Measurements from ENCODE around the gene CCDC106.

Gene CCDC106

DNA sequence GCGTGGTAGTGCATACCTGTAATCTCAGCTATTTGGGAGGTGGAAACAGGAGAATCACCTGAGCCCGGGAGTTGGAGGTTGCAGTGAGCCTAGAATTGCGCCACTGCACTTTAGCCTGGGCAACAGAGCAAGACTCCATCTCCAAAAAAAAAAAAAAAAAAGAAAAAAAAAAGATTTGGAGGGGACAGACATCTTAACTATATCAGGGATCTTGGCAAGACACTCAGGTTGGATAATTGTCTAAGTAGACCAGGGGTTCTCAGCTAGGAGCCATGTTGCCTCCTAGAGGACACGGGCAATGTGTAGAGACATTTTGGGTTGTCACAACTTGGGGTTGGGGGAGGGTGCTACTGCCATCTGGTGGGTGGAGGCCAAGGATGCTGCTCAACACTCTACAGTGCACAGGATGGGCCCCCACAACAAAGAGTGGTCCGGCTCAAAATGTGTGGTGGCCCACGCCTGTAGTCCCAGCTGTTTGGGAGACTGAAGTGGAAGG is 9.1 kb upstream of the CCDC106 start:
- Histone ChIP-seq H3K4me3 (ENCODE audit: low read depth, low read length) (no peak overlapping the region), H2AFZ (no peak overlapping the region), H3K4me1 (peaks cover 37% of the 10 kb centered on the region), H3K27me3 (ENCODE audit: control insufficient read depth, insufficient read depth, low read length) (no peaks in the 10 kb centered on the region), H3K79me2 (peaks cover 32% of the 10 kb centered on the region), H3K27ac (peak overlapping the region; percentile 99), H3K36me3 (ENCODE audit: control insufficient read depth, insufficient read depth, low read length) (no peaks in the 10 kb centered on the region), H3K9me3 (ENCODE audit: control insufficient read depth, low read length) (no peaks in the 10 kb centered on the region), H3K4me2 (ENCODE audit: low read length) (no peak overlapping the region), H3K9ac (no peak overlapping the region)
- TF ChIP-seq, protein P1, sequence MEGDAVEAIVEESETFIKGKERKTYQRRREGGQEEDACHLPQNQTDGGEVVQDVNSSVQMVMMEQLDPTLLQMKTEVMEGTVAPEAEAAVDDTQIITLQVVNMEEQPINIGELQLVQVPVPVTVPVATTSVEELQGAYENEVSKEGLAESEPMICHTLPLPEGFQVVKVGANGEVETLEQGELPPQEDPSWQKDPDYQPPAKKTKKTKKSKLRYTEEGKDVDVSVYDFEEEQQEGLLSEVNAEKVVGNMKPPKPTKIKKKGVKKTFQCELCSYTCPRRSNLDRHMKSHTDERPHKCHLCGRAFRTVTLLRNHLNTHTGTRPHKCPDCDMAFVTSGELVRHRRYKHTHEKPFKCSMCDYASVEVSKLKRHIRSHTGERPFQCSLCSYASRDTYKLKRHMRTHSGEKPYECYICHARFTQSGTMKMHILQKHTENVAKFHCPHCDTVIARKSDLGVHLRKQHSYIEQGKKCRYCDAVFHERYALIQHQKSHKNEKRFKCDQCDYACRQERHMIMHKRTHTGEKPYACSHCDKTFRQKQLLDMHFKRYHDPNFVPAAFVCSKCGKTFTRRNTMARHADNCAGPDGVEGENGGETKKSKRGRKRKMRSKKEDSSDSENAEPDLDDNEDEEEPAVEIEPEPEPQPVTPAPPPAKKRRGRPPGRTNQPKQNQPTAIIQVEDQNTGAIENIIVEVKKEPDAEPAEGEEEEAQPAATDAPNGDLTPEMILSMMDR (IDR thresholded peaks at IDR 0.05) = peak; percentile 26

DNA sequence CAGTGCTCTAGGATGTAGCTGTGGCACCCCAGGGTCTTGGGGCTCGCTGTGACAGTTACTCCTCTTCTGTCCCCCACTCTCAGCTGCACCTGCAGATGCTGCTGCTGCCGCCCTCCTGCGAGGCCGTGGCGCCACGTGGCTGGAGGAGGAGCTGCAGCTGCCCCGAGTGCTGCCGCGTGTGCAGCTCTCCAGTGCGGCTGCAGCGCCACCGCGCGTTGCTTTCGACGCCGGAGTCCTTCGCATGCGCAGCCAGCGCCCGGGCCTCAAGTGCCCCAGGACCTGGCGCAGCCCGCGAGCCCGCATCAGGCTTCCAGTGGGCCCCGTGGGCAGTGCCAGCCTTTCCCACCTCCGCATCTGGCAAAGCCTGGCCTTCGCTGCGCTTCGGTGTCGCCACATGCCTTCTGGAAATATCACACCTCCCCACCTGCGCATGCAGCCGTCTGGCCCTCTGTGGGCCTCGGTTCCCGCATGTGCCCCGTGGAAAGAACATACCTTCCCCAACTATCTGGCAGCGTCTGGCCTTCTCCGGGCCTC is 7.9 kb upstream of the CCDC106 start:
- Histone ChIP-seq H3K27ac (peak overlapping the region; percentile 99), H3K36me3 (ENCODE audit: control insufficient read depth, insufficient read depth, low read length) (no peaks in the 10 kb centered on the region)

DNA sequence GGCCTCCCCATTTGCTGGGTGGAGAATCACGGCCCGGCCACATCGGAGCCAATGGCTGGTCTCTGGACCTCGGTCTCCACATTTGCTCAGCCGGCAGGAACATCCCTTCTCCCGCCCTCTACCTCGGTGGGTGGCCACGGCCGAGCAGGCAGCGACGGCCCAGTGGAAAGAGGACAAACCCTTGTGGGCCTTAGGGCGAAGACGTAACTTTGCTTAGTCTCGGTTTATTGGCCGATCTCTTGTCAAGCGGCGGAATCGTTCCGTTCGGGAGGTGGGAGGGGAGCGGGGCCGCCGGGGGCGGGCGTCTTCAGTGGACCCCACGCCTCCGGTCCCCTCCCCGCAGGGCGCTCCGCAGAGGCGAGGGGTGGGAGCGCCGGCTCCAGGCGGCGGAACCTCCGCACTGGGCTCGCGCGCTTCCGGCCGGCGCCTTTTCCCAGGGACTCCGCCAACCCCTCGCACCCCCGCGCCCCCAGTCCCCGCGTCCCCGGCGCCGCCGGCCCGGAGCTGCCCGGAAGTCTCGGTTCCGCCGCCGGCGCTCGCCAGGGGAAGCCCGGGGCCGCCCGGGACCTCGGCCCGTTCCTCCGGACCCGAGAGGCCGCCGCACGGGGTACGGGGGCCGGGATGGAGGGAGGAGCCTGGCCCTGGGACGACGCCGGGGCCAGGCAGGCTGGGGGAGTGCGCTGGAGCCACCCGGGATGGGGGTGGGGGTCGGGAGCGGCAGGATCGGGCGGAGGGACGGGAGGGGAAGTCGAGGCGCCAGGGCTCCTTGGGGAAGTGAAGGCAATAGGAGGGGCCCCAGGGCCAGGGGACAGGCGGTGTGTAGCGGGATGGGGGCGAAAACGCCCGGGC is 7.2 kb upstream of the CCDC106 start, which contains the start of gene ZNF580:
TSS of gene ZNF580 (plus strand) at position 426 of the 849 bp plus-strand sequence. CDS start 1,507 bp downstream, outside the sequence.
- TF ChIP-seq, protein P1 (IDR thresholded peaks at IDR 0.05) = no peak

More for the DNA sequence above, 7.9 kb upstream of the CCDC106 start:
- peak overlapping the region; percentile 88 for H2AFZ ChIP-seq
- H3K4me3 ChIP-seq (ENCODE audit: low read depth, low read length) = peak overlapping the region; percentile 75
- H3K9me3 ChIP-seq (ENCODE audit: control insufficient read depth, low read length) = no peaks in the 10 kb centered on the region
- no peaks in the 10 kb centered on the region for H3K27me3 ChIP-seq (ENCODE audit: control insufficient read depth, insufficient read depth, low read length)
- H3K4me2 ChIP-seq (ENCODE audit: low read length) = peak overlapping the region; percentile 79
- peaks cover 29% of the 10 kb centered on the region for H3K79me2 ChIP-seq
- TF ChIP-seq, protein P1 (IDR thresholded peaks at IDR 0.05) = peak; percentile 75
- H3K9ac ChIP-seq = peak overlapping the region; percentile 57
- H3K4me1 ChIP-seq = peaks cover 42% of the 10 kb centered on the region

DNA sequence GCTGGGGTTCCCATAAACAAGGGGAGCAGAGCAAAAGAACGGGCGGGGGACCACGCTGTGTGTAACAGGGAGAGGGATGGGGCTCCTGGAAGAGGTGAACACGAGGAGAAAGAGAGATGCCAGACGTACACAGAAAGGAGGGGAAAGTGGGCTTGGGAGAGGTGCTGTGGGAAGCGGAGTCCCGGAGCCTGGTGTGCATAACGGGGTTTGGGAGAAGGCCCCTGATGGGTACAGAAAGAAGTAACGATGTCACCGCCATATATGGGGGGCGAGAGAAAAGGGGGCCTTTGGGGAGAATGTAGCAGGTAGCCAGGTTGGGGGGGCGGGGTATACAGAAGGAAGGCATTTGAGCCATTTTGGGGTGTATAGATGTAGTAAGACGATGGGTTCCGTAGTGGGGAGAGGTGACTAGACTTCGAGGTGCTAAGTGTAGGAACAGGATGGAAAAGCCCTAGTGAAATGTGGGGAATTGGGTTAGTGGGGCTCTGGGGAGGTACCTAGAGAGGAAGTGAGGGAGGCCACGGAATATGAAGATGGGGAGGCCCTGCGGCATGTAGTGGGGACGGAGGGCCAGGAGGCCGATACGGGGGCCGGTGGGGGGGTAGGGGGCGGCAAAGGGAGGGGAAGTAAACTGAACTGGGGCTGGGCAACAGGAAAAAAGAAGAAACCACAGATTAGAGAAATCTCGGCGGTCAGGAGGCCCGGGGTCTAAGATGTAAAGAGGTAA is 6.4 kb upstream of the CCDC106 start:
- TF ChIP-seq, protein P1 (IDR thresholded peaks at IDR 0.05) = no peak
- Histone ChIP-seq H3K9ac (peak overlapping the region; percentile 63), H3K79me2 (peaks cover 16% of the 10 kb centered on the region), H3K27me3 (ENCODE audit: control insufficient read depth, insufficient read depth, low read length) (no peaks in the 10 kb centered on the region), H3K9me3 (ENCODE audit: control insufficient read depth, low read length) (no peaks in the 10 kb centered on the region), H3K4me1 (peaks cover 34% of the 10 kb centered on the region), H3K4me2 (ENCODE audit: low read length) (peak overlapping the region; percentile 79), H2AFZ (peak overlapping the region; percentile 88), H3K27ac (peak overlapping the region; percentile 99), H3K36me3 (ENCODE audit: control insufficient read depth, insufficient read depth, low read length) (no peaks in the 10 kb centered on the region), H3K4me3 (ENCODE audit: low read depth, low read length) (peak overlapping the region; percentile 75)

More for the DNA sequence above, 7.2 kb upstream of the CCDC106 start, which contains the start of gene ZNF580:
- Histone ChIP-seq H3K4me1 (peaks cover 42% of the 10 kb centered on the region), H3K27me3 (ENCODE audit: control insufficient read depth, insufficient read depth, low read length) (no peaks in the 10 kb centered on the region), H3K4me3 (ENCODE audit: low read depth, low read length) (peak within 1 kb of the TSS; percentile 75), H2AFZ (peak within 1 kb of the TSS; percentile 88), H3K27ac (peak within 1 kb of the TSS; percentile 99), H3K36me3 (ENCODE audit: control insufficient read depth, insufficient read depth, low read length) (no peaks in the 10 kb centered on the region), H3K9me3 (ENCODE audit: control insufficient read depth, low read length) (no peaks in the 10 kb centered on the region), H3K9ac (peak within 1 kb of the TSS; percentile 63), H3K4me2 (ENCODE audit: low read length) (peak within 1 kb of the TSS; percentile 79), H3K79me2 (peaks cover 24% of the 10 kb centered on the region)
